GM19468 (cell line): ENCODE measurements around the gene FCHSD1.

Experiments used
- ATAC-seq: cut with Tn5 transposase; IDR thresholded peaks from one replicate; pipeline ENCODE4 v1.9.1; 2021; ENCODE audit warnings: mild to moderate bottlenecking, moderate library complexity, moderate number of reproducible peaks; ENCODE audit not compliant: unreplicated experiment; ENCODE audit errors: extremely low read depth

FCHSD1 gene

GRCh38 chr5:141674747-141675146 is 23.5 kb upstream of the FCHSD1 start:
- ATAC-seq, result no peak

GRCh38 chr5:141672841-141673813 is 21.9 kb upstream of the FCHSD1 start:
- no peak for ATAC-seq

GRCh38 chr5:141672071-141672840 is 21.0 kb upstream of the FCHSD1 start:
- ATAC-seq, result no peak

- no peak for ATAC-seq
Observed at GRCh38 chr5:141669520-141669919, 18.3 kb upstream of the FCHSD1 start.

- no peak for ATAC-seq
Observed at GRCh38 chr5:141668601-141669265, 17.5 kb upstream of the FCHSD1 start.

GRCh38 chr5:141665995-141666940 is 15.1 kb upstream of the FCHSD1 start:
- ATAC-seq, result no peak

GRCh38 chr5:141664733-141665461 is 13.7 kb upstream of the FCHSD1 start:
- peak; percentile 82 for ATAC-seq

- no peak for ATAC-seq
Observed at GRCh38 chr5:141663506-141663905, 12.3 kb upstream of the FCHSD1 start.

- ATAC-seq, result no peak
Observed at GRCh38 chr5:141662028-141662427, 10.8 kb upstream of the FCHSD1 start.

- ATAC-seq, result no peak
Observed at GRCh38 chr5:141657937-141658545, 6.8 kb upstream of the FCHSD1 start.

GRCh38 chr5:141657404-141657803 is 6.2 kb upstream of the FCHSD1 start:
- ATAC-seq, result no peak

GRCh38 chr5:141656396-141656795 is 5.2 kb upstream of the FCHSD1 start:
- ATAC-seq, result no peak

- no peak for ATAC-seq
Observed at GRCh38 chr5:141655020-141655419, 3.8 kb upstream of the FCHSD1 start.

- ATAC-seq, result no peak
Observed at GRCh38 chr5:141654298-141654697, 3.1 kb upstream of the FCHSD1 start.

GRCh38 chr5:141651728-141652105 is 499 bp upstream of the FCHSD1 start:
- no peak for ATAC-seq

GRCh38 chr5:141649972-141650371 is 1.2 kb downstream of the FCHSD1 start:
- no peak for ATAC-seq

- no peak for ATAC-seq
Observed at GRCh38 chr5:141649056-141649688, 2.0 kb downstream of the FCHSD1 start.

GRCh38 chr5:141647851-141648250 is 3.4 kb downstream of the FCHSD1 start:
- no peak for ATAC-seq
